ENCODE data around the gene ACBD4.
A peak's percentile ranks its signal among the peaks of the same experiment; 100 is the strongest.

The ACBD4 gene

GRCh38 chr17:45155483-45155882, 20.0 kb downstream of the ACBD4 start:
- H3K36me3 ChIP-seq (ENCODE audit: control insufficient read depth, insufficient read depth, low read length): no peaks in the 10 kb centered on the region
- WGBS, 2 experiments: 92 to 95% methylated on average over 2 of the region's 2 CpGs
- no peak overlapping the region for H3K27ac ChIP-seq (ENCODE audit: insufficient read depth, low read depth, low read length, poor library complexity, severe bottlenecking)
- peaks cover 15% of the 10 kb centered on the region for H3K4me1 ChIP-seq (ENCODE audit: control insufficient read depth, insufficient read depth, low read length)
- no peaks in the 10 kb centered on the region for H3K9me3 ChIP-seq (ENCODE audit: control insufficient read depth, low read length)
- no peak overlapping the region for H3K4me3 ChIP-seq (ENCODE audit: insufficient read depth, low read depth, low read length)
- H3K27me3 ChIP-seq (ENCODE audit: control insufficient read depth, insufficient read depth, low read length, poor library complexity, severe bottlenecking): no peaks in the 10 kb centered on the region

GRCh38 chr17:45156242-45156641, 20.8 kb downstream of the ACBD4 start:
- Histone ChIP-seq H3K36me3 (ENCODE audit: control insufficient read depth, insufficient read depth, low read length) (no peaks in the 10 kb centered on the region), H3K27me3 (ENCODE audit: control insufficient read depth, insufficient read depth, low read length, poor library complexity, severe bottlenecking) (no peaks in the 10 kb centered on the region), H3K4me3 (ENCODE audit: insufficient read depth, low read depth, low read length) (no peak overlapping the region), H3K9me3 (ENCODE audit: control insufficient read depth, low read length) (no peaks in the 10 kb centered on the region), H3K27ac (ENCODE audit: insufficient read depth, low read depth, low read length, poor library complexity, severe bottlenecking) (no peak overlapping the region), H3K4me1 (ENCODE audit: control insufficient read depth, insufficient read depth, low read length) (peaks cover 9% of the 10 kb centered on the region)
- 92 to 98% methylated on average over 2 to 3 of the region's 3 CpGs for WGBS, 2 experiments

GRCh38 chr17:45160447-45161287, 25.2 kb downstream of the ACBD4 start:
- H3K9me3 ChIP-seq (ENCODE audit: control insufficient read depth, low read length): no peaks in the 10 kb centered on the region
- peaks cover 3% of the 10 kb centered on the region for H3K36me3 ChIP-seq (ENCODE audit: control insufficient read depth, insufficient read depth, low read length)
- peak overlapping the region; percentile 98 for H3K27ac ChIP-seq (ENCODE audit: insufficient read depth, low read depth, low read length, poor library complexity, severe bottlenecking)
- peak overlapping the region; percentile 89 for H3K4me3 ChIP-seq (ENCODE audit: insufficient read depth, low read depth, low read length)
- H3K27me3 ChIP-seq (ENCODE audit: control insufficient read depth, insufficient read depth, low read length, poor library complexity, severe bottlenecking): no peaks in the 10 kb centered on the region
- peaks cover 9% of the 10 kb centered on the region for H3K4me1 ChIP-seq (ENCODE audit: control insufficient read depth, insufficient read depth, low read length)
- WGBS, 2 experiments: 1% methylated on average over 48 of the region's 48 CpGs

GRCh38 chr17:45161288-45162024, 26.0 kb downstream of the ACBD4 start, which contains the start of gene HEXIM2:
HEXIM2 (plus strand) TSS chr17:45161875; CDS start chr17:45162794, 919 bp downstream.
- Histone ChIP-seq H3K4me3 (ENCODE audit: insufficient read depth, low read depth, low read length) (peak within 1 kb of the TSS; percentile 89), H3K27me3 (ENCODE audit: control insufficient read depth, insufficient read depth, low read length, poor library complexity, severe bottlenecking) (no peaks in the 10 kb centered on the region), H3K4me1 (ENCODE audit: control insufficient read depth, insufficient read depth, low read length) (peaks cover 9% of the 10 kb centered on the region), H3K36me3 (ENCODE audit: control insufficient read depth, insufficient read depth, low read length) (peaks cover 3% of the 10 kb centered on the region), H3K9me3 (ENCODE audit: control insufficient read depth, low read length) (no peaks in the 10 kb centered on the region), H3K27ac (ENCODE audit: insufficient read depth, low read depth, low read length, poor library complexity, severe bottlenecking) (peak within 1 kb of the TSS; percentile 98)
- WGBS, 2 experiments: 0 to 1% methylated on average over 53 of the region's 53 CpGs

- WGBS, 2 experiments: 73 to 77% methylated on average over 9 of the region's 9 CpGs
- H3K36me3 ChIP-seq (ENCODE audit: control insufficient read depth, insufficient read depth, low read length): peaks cover 3% of the 10 kb centered on the region
- H3K4me3 ChIP-seq (ENCODE audit: insufficient read depth, low read depth, low read length): peak overlapping the region; percentile 42
- H3K27me3 ChIP-seq (ENCODE audit: control insufficient read depth, insufficient read depth, low read length, poor library complexity, severe bottlenecking): no peaks in the 10 kb centered on the region
- no peak overlapping the region for H3K27ac ChIP-seq (ENCODE audit: insufficient read depth, low read depth, low read length, poor library complexity, severe bottlenecking)
- H3K4me1 ChIP-seq (ENCODE audit: control insufficient read depth, insufficient read depth, low read length): peaks cover 9% of the 10 kb centered on the region
- H3K9me3 ChIP-seq (ENCODE audit: control insufficient read depth, low read length): no peaks in the 10 kb centered on the region
These were observed 26.7 kb downstream of the ACBD4 start for GRCh38 chr17:45162025-45162687.

- 94 to 97% methylated on average over 7 of the region's 7 CpGs for WGBS, 2 experiments
- Histone ChIP-seq H3K27me3 (ENCODE audit: control insufficient read depth, insufficient read depth, low read length, poor library complexity, severe bottlenecking) (no peaks in the 10 kb centered on the region), H3K27ac (ENCODE audit: insufficient read depth, low read depth, low read length, poor library complexity, severe bottlenecking) (no peak overlapping the region), H3K4me1 (ENCODE audit: control insufficient read depth, insufficient read depth, low read length) (peaks cover 6% of the 10 kb centered on the region), H3K4me3 (ENCODE audit: insufficient read depth, low read depth, low read length) (no peak overlapping the region), H3K9me3 (ENCODE audit: control insufficient read depth, low read length) (no peaks in the 10 kb centered on the region), H3K36me3 (ENCODE audit: control insufficient read depth, insufficient read depth, low read length) (peaks cover 3% of the 10 kb centered on the region)
These were observed 29.3 kb downstream of the ACBD4 start for GRCh38 chr17:45164734-45165269.

GRCh38 chr17:45168991-45169752, 33.7 kb downstream of the ACBD4 start:
- no peaks in the 10 kb centered on the region for H3K27me3 ChIP-seq (ENCODE audit: control insufficient read depth, insufficient read depth, low read length, poor library complexity, severe bottlenecking)
- no peak overlapping the region for H3K27ac ChIP-seq (ENCODE audit: insufficient read depth, low read depth, low read length, poor library complexity, severe bottlenecking)
- H3K4me1 ChIP-seq (ENCODE audit: control insufficient read depth, insufficient read depth, low read length): peaks cover 29% of the 10 kb centered on the region
- H3K9me3 ChIP-seq (ENCODE audit: control insufficient read depth, low read length): no peaks in the 10 kb centered on the region
- peaks cover 3% of the 10 kb centered on the region for H3K36me3 ChIP-seq (ENCODE audit: control insufficient read depth, insufficient read depth, low read length)
- 95 to 96% methylated on average over 43 of the region's 43 CpGs for WGBS, 2 experiments
- no peak overlapping the region for H3K4me3 ChIP-seq (ENCODE audit: insufficient read depth, low read depth, low read length)

- H3K4me3 ChIP-seq (ENCODE audit: insufficient read depth, low read depth, low read length): no peak overlapping the region
- H3K27me3 ChIP-seq (ENCODE audit: control insufficient read depth, insufficient read depth, low read length, poor library complexity, severe bottlenecking): no peaks in the 10 kb centered on the region
- H3K9me3 ChIP-seq (ENCODE audit: control insufficient read depth, low read length): no peaks in the 10 kb centered on the region
- H3K27ac ChIP-seq (ENCODE audit: insufficient read depth, low read depth, low read length, poor library complexity, severe bottlenecking): no peak overlapping the region
- no peaks in the 10 kb centered on the region for H3K36me3 ChIP-seq (ENCODE audit: control insufficient read depth, insufficient read depth, low read length)
- 88 to 92% methylated on average over 12 of the region's 12 CpGs for WGBS, 2 experiments
- H3K4me1 ChIP-seq (ENCODE audit: control insufficient read depth, insufficient read depth, low read length): peaks cover 29% of the 10 kb centered on the region
These were observed 34.9 kb downstream of the ACBD4 start for GRCh38 chr17:45170280-45170930.

- Histone ChIP-seq H3K27ac (ENCODE audit: insufficient read depth, low read depth, low read length, poor library complexity, severe bottlenecking) (peak overlapping the region; percentile 86), H3K4me1 (ENCODE audit: control insufficient read depth, insufficient read depth, low read length) (peaks cover 29% of the 10 kb centered on the region), H3K9me3 (ENCODE audit: control insufficient read depth, low read length) (no peaks in the 10 kb centered on the region), H3K36me3 (ENCODE audit: control insufficient read depth, insufficient read depth, low read length) (no peaks in the 10 kb centered on the region), H3K27me3 (ENCODE audit: control insufficient read depth, insufficient read depth, low read length, poor library complexity, severe bottlenecking) (no peaks in the 10 kb centered on the region), H3K4me3 (ENCODE audit: insufficient read depth, low read depth, low read length) (no peak overlapping the region)
- 80 to 87% methylated on average over 5 of the region's 5 CpGs for WGBS, 2 experiments
These were observed 35.4 kb downstream of the ACBD4 start for GRCh38 chr17:45170931-45171337.

Data from ectodermal cell (in vitro differentiated cells).